SK-N-SH (cell line): ENCODE results near the gene FAM9A.

Experiments used
- EZH2phosphoT487 ChIP-seq: fragments of 200-600 bp; sonication (generic); IDR thresholded peaks from 2 replicates; pipeline ENCODE4 v1.6.1; 2017; ENCODE audit warnings: low read depth, mixed run types, mild to moderate bottlenecking, antibody characterized with exemption, moderate library complexity, borderline replicate concordance
- GABPA ChIP-seq: IDR thresholded peaks from 2 replicates; pipeline ENCODE4 v1.4.0; 2012; ENCODE audit warnings: low read depth, mild to moderate bottlenecking
- GATA2 ChIP-seq: sonication (generic); formaldehyde crosslinking; IDR thresholded peaks from 2 replicates; pipeline ENCODE4 v1.5.0; 2020; ENCODE audit warnings: mild to moderate bottlenecking, missing genetic modification reagents
- POLR2AphosphoS5 ChIP-seq: IDR thresholded peaks from 2 replicates; pipeline ENCODE4 v1.6.1; 2012; ENCODE audit warnings: low read depth, low read length
- RAD21 ChIP-seq: IDR thresholded peaks from 2 replicates; pipeline ENCODE4 v1.6.1; 2012; ENCODE audit warnings: mild to moderate bottlenecking, low read length
- TAF1 ChIP-seq: IDR thresholded peaks from 2 replicates; pipeline ENCODE4 v1.6.1; 2012; ENCODE audit warnings: low read depth, mild to moderate bottlenecking, low read length, moderate library complexity, borderline replicate concordance
- USF1 ChIP-seq: IDR thresholded peaks from 2 replicates; pipeline ENCODE4 v1.4.0; 2012; ENCODE audit warnings: low read depth, borderline replicate concordance
- TF ChIP-seq, protein P1 (sequence below): IDR thresholded peaks from 2 replicates; pipeline ENCODE4 v1.4.0; 2012; ENCODE audit warnings: low read depth
- TF ChIP-seq, protein P2 (sequence below): fragments of 200-600 bp; sonication (generic); IDR thresholded peaks from 2 replicates; pipeline ENCODE4 v1.6.1; 2017; ENCODE audit warnings: antibody characterized with exemption, mild to moderate bottlenecking, moderate library complexity
- TF ChIP-seq, protein P3 (sequence below): IDR thresholded peaks from 2 replicates; pipeline ENCODE4 v1.6.1; 2012; ENCODE audit warnings: mild to moderate bottlenecking, low read depth, low read length, moderate library complexity

- TF ChIP-seq, protein P1, sequence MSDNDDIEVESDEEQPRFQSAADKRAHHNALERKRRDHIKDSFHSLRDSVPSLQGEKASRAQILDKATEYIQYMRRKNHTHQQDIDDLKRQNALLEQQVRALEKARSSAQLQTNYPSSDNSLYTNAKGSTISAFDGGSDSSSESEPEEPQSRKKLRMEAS, result no peak
- TF ChIP-seq, protein P2, sequence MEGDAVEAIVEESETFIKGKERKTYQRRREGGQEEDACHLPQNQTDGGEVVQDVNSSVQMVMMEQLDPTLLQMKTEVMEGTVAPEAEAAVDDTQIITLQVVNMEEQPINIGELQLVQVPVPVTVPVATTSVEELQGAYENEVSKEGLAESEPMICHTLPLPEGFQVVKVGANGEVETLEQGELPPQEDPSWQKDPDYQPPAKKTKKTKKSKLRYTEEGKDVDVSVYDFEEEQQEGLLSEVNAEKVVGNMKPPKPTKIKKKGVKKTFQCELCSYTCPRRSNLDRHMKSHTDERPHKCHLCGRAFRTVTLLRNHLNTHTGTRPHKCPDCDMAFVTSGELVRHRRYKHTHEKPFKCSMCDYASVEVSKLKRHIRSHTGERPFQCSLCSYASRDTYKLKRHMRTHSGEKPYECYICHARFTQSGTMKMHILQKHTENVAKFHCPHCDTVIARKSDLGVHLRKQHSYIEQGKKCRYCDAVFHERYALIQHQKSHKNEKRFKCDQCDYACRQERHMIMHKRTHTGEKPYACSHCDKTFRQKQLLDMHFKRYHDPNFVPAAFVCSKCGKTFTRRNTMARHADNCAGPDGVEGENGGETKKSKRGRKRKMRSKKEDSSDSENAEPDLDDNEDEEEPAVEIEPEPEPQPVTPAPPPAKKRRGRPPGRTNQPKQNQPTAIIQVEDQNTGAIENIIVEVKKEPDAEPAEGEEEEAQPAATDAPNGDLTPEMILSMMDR, result no peak
- TF ChIP-seq EZH2phosphoT487 (no peak), RAD21 (no peak), TAF1 (no peak), GABPA (no peak), USF1 (no peak), GATA2 (no peak), POLR2AphosphoS5 (no peak)
- TF ChIP-seq, protein P3, sequence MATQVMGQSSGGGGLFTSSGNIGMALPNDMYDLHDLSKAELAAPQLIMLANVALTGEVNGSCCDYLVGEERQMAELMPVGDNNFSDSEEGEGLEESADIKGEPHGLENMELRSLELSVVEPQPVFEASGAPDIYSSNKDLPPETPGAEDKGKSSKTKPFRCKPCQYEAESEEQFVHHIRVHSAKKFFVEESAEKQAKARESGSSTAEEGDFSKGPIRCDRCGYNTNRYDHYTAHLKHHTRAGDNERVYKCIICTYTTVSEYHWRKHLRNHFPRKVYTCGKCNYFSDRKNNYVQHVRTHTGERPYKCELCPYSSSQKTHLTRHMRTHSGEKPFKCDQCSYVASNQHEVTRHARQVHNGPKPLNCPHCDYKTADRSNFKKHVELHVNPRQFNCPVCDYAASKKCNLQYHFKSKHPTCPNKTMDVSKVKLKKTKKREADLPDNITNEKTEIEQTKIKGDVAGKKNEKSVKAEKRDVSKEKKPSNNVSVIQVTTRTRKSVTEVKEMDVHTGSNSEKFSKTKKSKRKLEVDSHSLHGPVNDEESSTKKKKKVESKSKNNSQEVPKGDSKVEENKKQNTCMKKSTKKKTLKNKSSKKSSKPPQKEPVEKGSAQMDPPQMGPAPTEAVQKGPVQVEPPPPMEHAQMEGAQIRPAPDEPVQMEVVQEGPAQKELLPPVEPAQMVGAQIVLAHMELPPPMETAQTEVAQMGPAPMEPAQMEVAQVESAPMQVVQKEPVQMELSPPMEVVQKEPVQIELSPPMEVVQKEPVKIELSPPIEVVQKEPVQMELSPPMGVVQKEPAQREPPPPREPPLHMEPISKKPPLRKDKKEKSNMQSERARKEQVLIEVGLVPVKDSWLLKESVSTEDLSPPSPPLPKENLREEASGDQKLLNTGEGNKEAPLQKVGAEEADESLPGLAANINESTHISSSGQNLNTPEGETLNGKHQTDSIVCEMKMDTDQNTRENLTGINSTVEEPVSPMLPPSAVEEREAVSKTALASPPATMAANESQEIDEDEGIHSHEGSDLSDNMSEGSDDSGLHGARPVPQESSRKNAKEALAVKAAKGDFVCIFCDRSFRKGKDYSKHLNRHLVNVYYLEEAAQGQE, result no peak
These were observed 43.0 kb upstream of the FAM9A start for GRCh38 chrX:8844157-8844556.
